CD4-positive, alpha-beta T cell (primary cell): ENCODE measurements around the gene PAX5. TPM values are rescaled to one million over a fixed set of nuclear protein-coding genes. Genes with fewer than 3 reads are reported as not detected.

Experiments used
- ATAC-seq: fragments of 200-7000 bp; cut with Tn5 transposase; one replicate; pipeline ENCODE4 v1.10.0; 2022; ENCODE audit warnings: mild to moderate bottlenecking; ENCODE audit not compliant: poor library complexity
- CTCF ChIA-PET: fragments of 350-600 bp; sonication (Branson Sonifier 250); formaldehyde crosslinking; loops from one replicate; lab custom pipeline; 2021; ENCODE audit warnings: antibody characterized with exemption, inconsistent platforms; lab: Charles Lee
- POLR2A ChIA-PET: fragments of 350-600 bp; sonication (Branson Sonifier 250); formaldehyde crosslinking; loops from one replicate; lab custom pipeline; 2021; ENCODE audit warnings: antibody characterized with exemption, inconsistent platforms; lab: Charles Lee
- DNase-seq, 14 experiments: peaks; one replicate each; pipeline ENCODE4 v3.0.0-alpha.2; 2013 to 2020; ENCODE audit warnings: mixed read lengths in 2 of 14
- H3K27ac ChIP-seq, 2 donors: one replicate each; pipeline versions ENCODE4 v1.5.1 to v1.7.0; 2013; ENCODE audit warnings: low read length in 2 of 2, low read depth in 1 of 2, mild to moderate bottlenecking in 1 of 2
- H3K27me3 ChIP-seq, 2 experiments: 1 replicate in 1 of 2; 2 replicates in 1 of 2; pipeline versions ENCODE4 v1.6.1 to v1.7.0; 2013; ENCODE audit warnings: low read length in 2 of 2, control low read depth in 1 of 2, mild to moderate bottlenecking in 1 of 2, moderate library complexity in 1 of 2; ENCODE audit not compliant: insufficient read depth in 2 of 2, control insufficient read depth in 1 of 2
- H3K36me3 ChIP-seq: one replicate; pipeline ENCODE4 v1.6.1; 2013; ENCODE audit warnings: low read length, control low read depth; ENCODE audit not compliant: insufficient read depth
- H3K4me1 ChIP-seq: one replicate; pipeline ENCODE4 v1.6.1; 2013; ENCODE audit warnings: low read length, control low read depth; ENCODE audit not compliant: insufficient read depth
- H3K4me3 ChIP-seq: one replicate; pipeline ENCODE4 v1.5.1; 2013; ENCODE audit warnings: mild to moderate bottlenecking, low read length, moderate library complexity
- H3K9me3 ChIP-seq, 2 experiments: 1 replicate in 1 of 2; 2 replicates in 1 of 2; pipeline versions ENCODE4 v1.6.1 to v1.7.0; 2013; ENCODE audit warnings: low read length in 2 of 2, mild to moderate bottlenecking in 2 of 2, control low read depth in 1 of 2, moderate library complexity in 1 of 2; ENCODE audit not compliant: control insufficient read depth in 1 of 2, insufficient read depth in 1 of 2
- H3K27ac Mint-ChIP-seq: one replicate; pipeline ENCODE4 v1.8.0; 2020; ENCODE audit warnings: mixed read lengths
- H3K27me3 Mint-ChIP-seq: one replicate; pipeline ENCODE4 v1.8.0; 2021; ENCODE audit warnings: mixed read lengths
- H3K36me3 Mint-ChIP-seq: one replicate; pipeline ENCODE4 v1.8.0; 2021; ENCODE audit warnings: low read depth, mixed read lengths
- H3K4me1 Mint-ChIP-seq: one replicate; pipeline ENCODE4 v1.8.0; 2021; ENCODE audit warnings: low read depth, mixed read lengths
- H3K4me3 Mint-ChIP-seq: one replicate; pipeline ENCODE4 v1.8.0; 2020; ENCODE audit warnings: mild to moderate bottlenecking, mixed read lengths
- H3K9me3 Mint-ChIP-seq: one replicate; pipeline ENCODE4 v1.8.0; 2020; ENCODE audit warnings: mixed read lengths
- intact Hi-C, 2 experiments: fragments of 100-400 bp; cut with DNase I in 1 of 2; cut with micrococcal nuclease in 1 of 2; formaldehyde crosslinking; loops; one replicate each; pipeline versions ENCODE4 v1.15.1 to v1.9.0; 2023 to 2025; cut with DNase I, micrococcal nuclease
- total RNA-seq, 174 experiments: library from RNA in 2 of 174; stranded (reverse) in 2 of 174; gene quantifications; one replicate each; pipeline ENCODE4 v1.2.3 and lab custom pipeline; 2021 to 2026
- TF ChIP-seq, protein P1 (sequence below): fragments of 200-600 bp; IDR thresholded peaks from one replicate; pipeline ENCODE4 v1.8.0; 2022; ENCODE audit warnings: antibody characterized with exemption, mild to moderate bottlenecking

Gene PAX5
- total RNA-seq, 2 experiments from 2014 or later = 0.03 to 0.11 TPM

DNA sequence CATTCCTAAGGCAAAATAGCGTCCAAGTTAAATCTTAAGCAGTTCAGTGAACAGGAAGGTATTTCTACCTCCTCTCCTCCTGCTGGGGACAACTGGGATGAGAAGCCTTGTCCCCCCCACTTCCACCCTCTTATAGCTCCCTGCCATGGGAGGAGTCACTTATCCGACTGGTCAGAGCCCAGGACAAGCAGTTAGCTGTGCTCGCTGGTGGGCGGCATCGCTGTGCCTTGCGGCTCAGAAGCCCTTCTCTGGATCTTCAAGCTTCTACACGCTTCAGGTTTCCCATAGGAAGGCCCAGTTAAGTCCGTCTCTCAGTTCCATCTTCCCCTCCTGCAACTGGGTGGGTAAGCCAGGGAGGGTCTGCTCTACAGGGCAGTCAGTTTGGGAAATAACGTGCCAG is 77.2 kb downstream of the PAX5 start:
- Histone ChIP-seq H3K4me1 (no peaks in the 10 kb centered on the region), H3K27ac (no peak overlapping the region), H3K4me3 (no peak overlapping the region), H3K27me3 (peaks cover 20 to 21% of the 10 kb centered on the region in 2 experiments), H3K9me3 (no peaks in the 10 kb centered on the region), H3K36me3 (no peaks in the 10 kb centered on the region)
- no peak overlapping the region for H3K4me3 Mint-ChIP-seq
- ChIA-PET POLR2A (no interaction called here), CTCF (no interaction called here)
- peaks cover 4% of the 10 kb centered on the region for H3K4me1 Mint-ChIP-seq
- H3K27me3 Mint-ChIP-seq = peaks cover 80% of the 10 kb centered on the region
- TF ChIP-seq, protein P1, sequence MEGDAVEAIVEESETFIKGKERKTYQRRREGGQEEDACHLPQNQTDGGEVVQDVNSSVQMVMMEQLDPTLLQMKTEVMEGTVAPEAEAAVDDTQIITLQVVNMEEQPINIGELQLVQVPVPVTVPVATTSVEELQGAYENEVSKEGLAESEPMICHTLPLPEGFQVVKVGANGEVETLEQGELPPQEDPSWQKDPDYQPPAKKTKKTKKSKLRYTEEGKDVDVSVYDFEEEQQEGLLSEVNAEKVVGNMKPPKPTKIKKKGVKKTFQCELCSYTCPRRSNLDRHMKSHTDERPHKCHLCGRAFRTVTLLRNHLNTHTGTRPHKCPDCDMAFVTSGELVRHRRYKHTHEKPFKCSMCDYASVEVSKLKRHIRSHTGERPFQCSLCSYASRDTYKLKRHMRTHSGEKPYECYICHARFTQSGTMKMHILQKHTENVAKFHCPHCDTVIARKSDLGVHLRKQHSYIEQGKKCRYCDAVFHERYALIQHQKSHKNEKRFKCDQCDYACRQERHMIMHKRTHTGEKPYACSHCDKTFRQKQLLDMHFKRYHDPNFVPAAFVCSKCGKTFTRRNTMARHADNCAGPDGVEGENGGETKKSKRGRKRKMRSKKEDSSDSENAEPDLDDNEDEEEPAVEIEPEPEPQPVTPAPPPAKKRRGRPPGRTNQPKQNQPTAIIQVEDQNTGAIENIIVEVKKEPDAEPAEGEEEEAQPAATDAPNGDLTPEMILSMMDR = no peak
- no peaks in the 10 kb centered on the region for H3K36me3 Mint-ChIP-seq
- DNase-seq = no peak
- no peak overlapping the region for H3K27ac Mint-ChIP-seq
- ATAC-seq = no peak
- intact Hi-C loops = no loop called here
- H3K9me3 Mint-ChIP-seq = no peaks in the 10 kb centered on the region

DNA sequence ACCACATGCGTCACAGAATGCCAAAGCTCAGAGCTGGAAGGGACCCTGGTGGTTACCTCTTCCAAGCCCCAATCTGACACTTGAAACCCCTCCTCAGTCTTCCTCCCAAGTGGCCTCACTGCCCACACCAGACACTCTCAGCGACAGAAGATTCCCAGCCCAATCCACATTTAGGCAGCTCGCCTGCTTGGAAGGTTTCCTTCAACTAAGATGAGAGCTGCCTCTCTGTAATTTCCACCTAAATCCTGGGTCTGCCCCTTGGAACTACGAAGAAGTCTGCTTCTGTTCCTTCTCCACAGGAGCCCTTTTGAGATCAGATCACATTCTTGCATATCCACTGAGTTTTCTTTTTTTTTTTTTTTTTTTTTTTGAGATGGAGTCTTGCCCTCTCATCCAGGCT is 83.7 kb downstream of the PAX5 start:
- Histone ChIP-seq H3K9me3 (no peaks in the 10 kb centered on the region), H3K4me1 (no peaks in the 10 kb centered on the region), H3K27me3 (peaks cover 4 to 8% of the 10 kb centered on the region in 2 experiments), H3K4me3 (no peak overlapping the region), H3K27ac (no peak overlapping the region), H3K36me3 (no peaks in the 10 kb centered on the region)
- no peak overlapping the region for H3K27ac Mint-ChIP-seq
- ChIA-PET CTCF (no interaction called here), POLR2A (no interaction called here)
- H3K36me3 Mint-ChIP-seq = no peaks in the 10 kb centered on the region
- H3K4me1 Mint-ChIP-seq = no peaks in the 10 kb centered on the region
- no peak for DNase-seq
- H3K27me3 Mint-ChIP-seq = peaks cover 50% of the 10 kb centered on the region
- H3K9me3 Mint-ChIP-seq = no peaks in the 10 kb centered on the region
- intact Hi-C loops = no loop called here
- no peak overlapping the region for H3K4me3 Mint-ChIP-seq
- TF ChIP-seq, protein P1 = no peak
- ATAC-seq = no peak

DNA sequence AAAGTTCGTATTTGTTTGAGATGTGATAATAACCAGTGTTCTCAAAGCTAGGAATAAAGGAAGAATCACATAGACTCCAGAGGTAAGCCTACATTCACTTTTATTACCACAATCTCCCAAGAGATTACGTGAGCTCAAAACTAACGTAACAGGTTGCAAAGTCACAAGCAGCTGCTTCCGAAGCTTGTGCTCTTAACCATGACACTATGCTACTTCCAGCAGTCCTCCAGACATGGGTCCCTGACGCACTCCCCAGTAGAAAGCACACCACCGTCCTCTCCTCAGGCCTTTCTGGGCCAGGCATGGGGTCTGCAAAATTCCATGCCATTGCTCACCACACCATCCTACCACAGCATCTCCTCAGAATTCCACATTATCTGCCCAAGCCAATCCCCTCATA is 84.6 kb downstream of the PAX5 start:
- no peak overlapping the region for H3K27ac Mint-ChIP-seq
- Histone ChIP-seq H3K27ac (no peak overlapping the region), H3K27me3 (peaks cover 2 to 4% of the 10 kb centered on the region in 2 experiments), H3K9me3 (no peaks in the 10 kb centered on the region), H3K4me1 (no peaks in the 10 kb centered on the region), H3K4me3 (no peak overlapping the region), H3K36me3 (no peaks in the 10 kb centered on the region)
- CTCF ChIA-PET = no interaction called here
- H3K9me3 Mint-ChIP-seq = no peaks in the 10 kb centered on the region
- no peaks in the 10 kb centered on the region for H3K36me3 Mint-ChIP-seq
- peaks cover 47% of the 10 kb centered on the region for H3K27me3 Mint-ChIP-seq
- ATAC-seq = no peak
- POLR2A ChIA-PET = no interaction called here
- TF ChIP-seq, protein P1 = no peak
- DNase-seq = no peak
- intact Hi-C loops = no loop called here
- no peak overlapping the region for H3K4me3 Mint-ChIP-seq
- H3K4me1 Mint-ChIP-seq = no peaks in the 10 kb centered on the region
